Neural cell (in vitro differentiated cells): ENCODE measurements around the gene C9orf78.

ENCODE experiments used
- CTCF ChIP-seq: fragments of 450-650 bp; IDR thresholded peaks from 2 replicates; pipeline ENCODE4 v1.5.1; 2014; ENCODE audit warnings: antibody characterized with exemption, mild to moderate bottlenecking, moderate library complexity; ENCODE audit not compliant: poor library complexity, severe bottlenecking
- EP300 ChIP-seq: fragments of 450-650 bp; conservative IDR thresholded peaks from 2 replicates; pipeline ENCODE4 v1.6.1; 2014; ENCODE audit warnings: antibody characterized with exemption, mild to moderate bottlenecking, moderate library complexity; ENCODE audit not compliant: poor library complexity, severe bottlenecking
- EZH2 ChIP-seq: fragments of 200-600, 300-800 bp; shearing (Covaris generic), sonication (generic); IDR thresholded peaks from 2 replicates; pipeline ENCODE4 v1.6.1; 2014; ENCODE audit warnings: antibody characterized with exemption, low read length, borderline replicate concordance, mild to moderate bottlenecking; ENCODE audit not compliant: insufficient read depth, poor library complexity, severe bottlenecking
- MXI1 ChIP-seq: fragments of 450-650 bp; conservative IDR thresholded peaks from 2 replicates; pipeline ENCODE4 v1.6.1; 2014; ENCODE audit warnings: antibody characterized with exemption, mild to moderate bottlenecking; ENCODE audit not compliant: poor library complexity, severe bottlenecking
- POLR2AphosphoS5 ChIP-seq: IDR thresholded peaks from 2 replicates; pipeline ENCODE4 v1.6.1; 2012
- RAD21 ChIP-seq: fragments of 450-650 bp; conservative IDR thresholded peaks from 2 replicates; pipeline ENCODE4 v1.6.1; 2014; ENCODE audit warnings: antibody characterized with exemption, mild to moderate bottlenecking, moderate library complexity
- REST ChIP-seq: IDR thresholded peaks from 2 replicates; pipeline ENCODE4 v1.6.1; 2012; ENCODE audit warnings: borderline replicate concordance
- TAF1 ChIP-seq: IDR thresholded peaks from 2 replicates; pipeline ENCODE4 v1.6.1; 2012; ENCODE audit warnings: low read depth

- TF ChIP-seq CTCF (no peak), EP300 (no peak), POLR2AphosphoS5 (no peak), TAF1 (no peak), REST (no peak), EZH2 (no peak), RAD21 (no peak), MXI1 (no peak)
Measured at GRCh38 chr9:129812385-129812784, 22.7 kb downstream of the C9orf78 start.
